Measurements from ENCODE around the gene GUK1. TPM values are rescaled to one million over a fixed set of nuclear protein-coding genes. Genes with fewer than 3 reads are reported as not detected.

GUK1 gene
- total and polyA plus RNA-seq, 2 of the 4 experiments (the other 2 are of a cell fraction): 465 to 548 TPM

DNA sequence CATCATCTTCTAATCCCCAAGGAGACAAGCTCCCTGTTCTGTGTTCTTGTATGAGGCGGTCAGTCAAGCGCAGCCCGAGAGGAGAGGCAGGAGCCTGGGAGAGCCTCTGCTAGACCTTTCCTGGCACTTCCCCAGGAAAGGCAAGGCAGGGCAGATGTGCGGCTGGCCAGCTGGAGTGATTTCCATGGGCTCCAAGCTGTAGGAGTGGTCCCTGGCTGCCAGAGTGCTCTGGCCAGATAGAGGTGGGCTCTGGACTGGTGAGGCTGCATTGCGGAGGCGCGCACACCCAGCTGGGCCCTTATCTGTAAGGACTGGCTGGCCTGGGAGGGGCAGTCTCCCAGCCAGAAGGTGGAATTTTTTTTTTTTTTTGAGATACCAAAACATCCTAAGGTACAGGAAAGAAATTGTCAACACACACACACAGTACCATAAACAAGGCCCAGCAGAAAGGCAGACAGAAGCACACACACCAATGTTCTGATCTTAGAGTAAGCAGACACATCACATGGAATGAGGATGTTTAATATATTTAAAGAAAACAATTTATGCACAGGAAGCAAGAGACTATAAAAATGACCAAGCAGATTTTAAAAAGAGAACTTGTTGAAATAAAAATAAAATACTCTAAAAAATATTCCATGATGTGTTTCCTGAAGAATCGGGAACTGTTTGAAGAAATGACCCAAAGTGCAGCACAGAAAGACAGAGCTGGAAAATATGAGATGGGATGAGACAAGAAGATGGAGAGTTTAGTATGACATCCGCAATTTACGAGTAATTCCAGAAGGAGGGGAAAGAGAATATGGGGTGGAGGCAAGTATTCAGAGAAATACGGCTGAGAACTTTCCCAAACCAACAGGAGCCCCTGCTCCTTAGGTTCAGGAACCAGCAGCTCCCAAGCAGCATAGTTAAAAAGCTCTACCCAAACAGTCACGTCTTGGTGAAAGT, 38.9 kb downstream of the GUK1 start:
- peak; percentile 83 for ATAC-seq (ENCODE audit: low read depth)
- H3K27ac ChIP-seq (ENCODE audit: insufficient read depth, low read length): peak overlapping the region; percentile 96
- POLR2A ChIA-PET (ENCODE audit: unreplicated experiment): no interaction called here
- TF ChIP-seq NFE2L2 (IDR thresholded peaks at IDR 0.05; ENCODE audit: low read depth, low read length) (no peak), RCOR1 (IDR thresholded peaks at IDR 0.05; ENCODE audit: insufficient replicate concordance, low read length) (no peak), RFX5 (IDR thresholded peaks at IDR 0.05; ENCODE audit: low read depth, low read length) (no peak), BHLHE40 (IDR thresholded peaks at IDR 0.05; ENCODE audit: low read depth, low read length) (no peak), MAZ (IDR thresholded peaks at IDR 0.05; ENCODE audit: borderline replicate concordance, low read depth, low read length) (no peak), CHD1 (IDR thresholded peaks at IDR 0.05; ENCODE audit: low read depth, low read length) (no peak), MXI1 (IDR thresholded peaks at IDR 0.05; ENCODE audit: borderline replicate concordance, low read depth, low read length) (no peak), FOS (IDR thresholded peaks at IDR 0.05; ENCODE audit: low read depth, low read length) (no peak), USF2 (IDR thresholded peaks at IDR 0.05; ENCODE audit: low read depth, low read length) (no peak), ELK1 (IDR thresholded peaks at IDR 0.05; ENCODE audit: borderline replicate concordance, low read depth, low read length) (no peak), SMC3 (IDR thresholded peaks at IDR 0.05; ENCODE audit: low read depth, low read length) (no peak)
- TF ChIP-seq, protein P1, sequence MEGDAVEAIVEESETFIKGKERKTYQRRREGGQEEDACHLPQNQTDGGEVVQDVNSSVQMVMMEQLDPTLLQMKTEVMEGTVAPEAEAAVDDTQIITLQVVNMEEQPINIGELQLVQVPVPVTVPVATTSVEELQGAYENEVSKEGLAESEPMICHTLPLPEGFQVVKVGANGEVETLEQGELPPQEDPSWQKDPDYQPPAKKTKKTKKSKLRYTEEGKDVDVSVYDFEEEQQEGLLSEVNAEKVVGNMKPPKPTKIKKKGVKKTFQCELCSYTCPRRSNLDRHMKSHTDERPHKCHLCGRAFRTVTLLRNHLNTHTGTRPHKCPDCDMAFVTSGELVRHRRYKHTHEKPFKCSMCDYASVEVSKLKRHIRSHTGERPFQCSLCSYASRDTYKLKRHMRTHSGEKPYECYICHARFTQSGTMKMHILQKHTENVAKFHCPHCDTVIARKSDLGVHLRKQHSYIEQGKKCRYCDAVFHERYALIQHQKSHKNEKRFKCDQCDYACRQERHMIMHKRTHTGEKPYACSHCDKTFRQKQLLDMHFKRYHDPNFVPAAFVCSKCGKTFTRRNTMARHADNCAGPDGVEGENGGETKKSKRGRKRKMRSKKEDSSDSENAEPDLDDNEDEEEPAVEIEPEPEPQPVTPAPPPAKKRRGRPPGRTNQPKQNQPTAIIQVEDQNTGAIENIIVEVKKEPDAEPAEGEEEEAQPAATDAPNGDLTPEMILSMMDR (conservative IDR thresholded peaks at IDR 0.05; ENCODE audit: low read depth, low read length): no peak

More for the DNA sequence above, 38.9 kb downstream of the GUK1 start:
- Histone ChIP-seq H2AFZ (replicated peaks; ENCODE audit: low read length, poor library complexity) (peak overlapping the region; percentile 63), H3K4me2 (ENCODE audit: low read depth, low read length) (peak overlapping the region; percentile 71), H3K9ac (ENCODE audit: low read depth, low read length) (no peak overlapping the region), H3K56ac (ENCODE audit: extremely low read depth, insufficient read depth, low read length) (peak overlapping the region; percentile 7; the same call in 1 of the 2 replicates), H2BK20ac (ENCODE audit: low read depth, low read length) (peak overlapping the region; percentile 80), H3K9me3 (ENCODE audit: control insufficient read depth, insufficient read depth, low read length) (0 out of 2 replicates have a peak, but pooled peaks cover 2% of the 10 kb centered on the region), H3K14ac (replicated peaks; ENCODE audit: low read depth, low read length) (peak overlapping the region; percentile 68), H2BK15ac (ENCODE audit: low read depth, low read length) (peak overlapping the region; percentile 38; the same call in 2 of the 3 replicates), H2BK120ac (ENCODE audit: low read depth, low read length) (peak overlapping the region; percentile 85), H2AK9ac (replicated peaks; ENCODE audit: low read depth, low read length, poor library complexity) (peak overlapping the region; percentile 57), H3K79me1 (ENCODE audit: low read depth in 1 of 2, low read length in 2 of 2) (peaks cover 6 to 33% of the 10 kb centered on the region in 2 experiments; a peak in 3 of 4 replicates), H4K8ac (ENCODE audit: low read depth in 2 of 2, low read length in 2 of 2) (peak overlapping the region; percentile 42 to 81), H4K5ac (ENCODE audit: low read depth, low read length) (peak overlapping the region; percentile 33), H3K9me1 (ENCODE audit: insufficient read depth, low read length) (peaks cover 18% of the 10 kb centered on the region), H3K4me3 (ENCODE audit: insufficient read depth, low read depth, low read length) (no peak overlapping the region), H2BK5ac (ENCODE audit: low read depth, low read length, poor library complexity, severe bottlenecking) (peak overlapping the region; percentile 94), H3K23ac (ENCODE audit: low read depth, low read length) (peak overlapping the region; percentile 51; the same call in 1 of the 2 replicates), H4K20me1 (ENCODE audit: insufficient read depth, low read length) (peaks cover 4% of the 10 kb centered on the region; the same call in 1 of the 2 replicates), H3K18ac (ENCODE audit: low read depth, low read length) (peak overlapping the region; percentile 92), H3K4me1 (ENCODE audit: control insufficient read depth, insufficient read depth, low read length) (peaks cover 11% of the 10 kb centered on the region), H3K27me3 (ENCODE audit: control insufficient read depth, insufficient read depth, low read length) (no peaks in the 10 kb centered on the region), H4K91ac (ENCODE audit: insufficient read depth, low read depth, low read length) (peak overlapping the region; percentile 87), H3K36me3 (ENCODE audit: control insufficient read depth, insufficient read depth, low read length) (0 out of 2 replicates have a peak, but pooled peaks cover 4% of the 10 kb centered on the region), H2AK5ac (ENCODE audit: low read depth, low read length) (peak overlapping the region; percentile 83; the same call in 1 of the 2 replicates), H3K4ac (ENCODE audit: low read depth, low read length) (peak overlapping the region; percentile 85)
- DNase-seq: peak; percentile 32
- BruUV-seq (replicated peaks): no TSS peak
- intact Hi-C loops (cut with micrococcal nuclease): no loop called here
- dilution Hi-C loops (cut with HindIII; ENCODE audit: low sequenced_read_pairs, unreplicated experiment): no loop called here
- 89% methylated on average over 3 of the region's 12 CpGs; no CpG with 5 or more reads in 1 of the 2 experiments for WGBS, 2 experiments (ENCODE audit: extremely low coverage in 2 of 2, insufficient read length in 1 of 2)
- in situ Hi-C loops (cut with MboI; ENCODE audit: low sequenced_read_pairs): no loop called here
- CTCF ChIA-PET: interaction anchor here (0.6 to 1.5 kb wide), 3 partner anchors 11 to 257 kb away, joined by 3 to 8 read pairs (median 3); no protein-coding TSS in a partner anchor
